Stimulated activated naive CD8-positive, alpha-beta T cell treated with anti-CD3 and anti-CD28 coated beads, Interleukin-15, Interleukin-2, amounts not matched to agents 100 U/mL and 50 U/mL, for 24 hours (primary cell): ENCODE measurements around the gene ASCC3.
A peak's percentile ranks its signal among the peaks of the same experiment; 100 is the strongest.

Source experiments
- ATAC-seq: fragments of 150-1000 bp; cut with Tn5 transposase; one replicate; pipeline ENCODE4 v1.10.0; 2021
- DNase-seq: peaks from one replicate; pipeline ENCODE4 v3.0.0; 2021

Gene ASCC3

DNA sequence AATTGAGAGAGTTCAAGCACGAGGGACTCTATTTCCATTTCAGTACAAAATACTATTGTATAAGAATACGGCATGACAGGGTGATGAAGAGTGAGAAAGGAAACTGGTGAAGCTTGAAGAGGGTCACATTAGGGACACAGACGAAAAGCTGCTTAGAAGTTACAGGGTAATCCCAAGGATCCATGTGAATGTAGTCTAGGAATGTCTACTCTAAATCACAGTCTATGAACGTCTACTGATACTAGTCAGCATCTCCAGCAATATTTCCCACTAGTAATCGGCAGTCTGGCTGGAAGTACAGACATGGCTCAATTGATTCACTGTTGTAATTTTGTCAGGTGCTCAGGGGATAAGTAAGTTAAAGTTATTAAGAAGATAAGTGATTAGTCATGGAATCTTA, 156.4 kb downstream of the ASCC3 start:
- DNase-seq (no peak), ATAC-seq (no peak)

DNA sequence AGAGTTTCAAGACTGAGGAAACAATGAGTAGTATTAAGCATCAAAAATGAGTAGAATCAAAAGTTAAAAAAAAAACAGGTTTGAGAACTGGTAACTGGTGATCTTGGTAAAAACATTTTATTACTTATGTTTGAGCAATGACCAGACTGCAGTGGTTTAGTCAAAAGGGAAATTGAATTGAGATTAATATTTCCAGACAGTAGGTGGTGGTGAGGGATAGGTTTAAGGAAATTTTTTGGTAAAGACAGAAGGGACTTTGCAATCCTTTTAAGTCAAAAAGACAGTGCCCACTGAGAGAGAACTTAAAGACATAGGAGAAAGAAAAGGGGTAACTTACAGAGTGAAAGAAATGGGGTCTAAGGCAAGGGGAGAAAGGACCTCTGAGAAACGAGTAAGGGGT, 156.9 kb downstream of the ASCC3 start:
- no peak for DNase-seq
- ATAC-seq, result no peak

DNA sequence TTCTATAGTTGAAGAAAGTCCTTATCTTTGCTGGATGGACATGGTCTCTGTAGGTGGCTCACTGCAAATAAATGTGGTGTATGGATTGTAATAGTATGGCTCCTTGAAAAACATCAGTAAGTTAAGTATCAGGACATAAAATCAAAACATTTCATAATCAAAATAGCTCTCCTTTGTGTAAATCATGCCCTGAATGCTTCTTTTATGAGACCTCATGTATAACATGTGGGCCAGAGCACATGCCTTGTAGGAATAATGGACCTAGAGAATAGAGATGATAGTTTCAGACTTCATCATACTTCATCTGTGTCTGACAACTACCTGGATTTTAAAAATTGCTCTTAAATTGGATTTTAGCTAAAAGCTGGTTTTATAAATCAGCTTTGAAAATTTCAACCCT, 159.9 kb downstream of the ASCC3 start:
- DNase-seq, result no peak
- no peak for ATAC-seq

- DNase-seq, result no peak
- no peak for ATAC-seq
These were observed 161.0 kb downstream of the ASCC3 start for GRCh38 chr6:100719883-100720682.

DNA sequence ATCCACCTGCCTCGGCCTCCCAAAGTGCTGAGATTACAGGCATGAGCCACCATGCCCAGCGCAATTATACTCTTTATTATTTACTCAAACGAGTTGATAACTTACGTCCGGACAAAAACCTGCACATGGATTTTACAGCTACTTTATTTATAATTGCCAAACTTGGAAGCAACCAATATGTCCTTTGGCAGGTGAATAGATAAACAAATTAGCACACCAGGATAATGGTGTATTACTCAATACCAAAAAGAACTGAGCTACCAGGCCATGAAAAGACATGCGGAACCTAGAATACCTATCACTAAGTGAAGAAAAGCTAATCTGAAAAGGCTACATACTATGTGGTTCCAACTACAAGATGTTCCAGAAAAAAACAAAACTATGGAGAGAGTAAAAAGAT, 168.1 kb downstream of the ASCC3 start:
- no peak for DNase-seq
- ATAC-seq, result no peak

DNA sequence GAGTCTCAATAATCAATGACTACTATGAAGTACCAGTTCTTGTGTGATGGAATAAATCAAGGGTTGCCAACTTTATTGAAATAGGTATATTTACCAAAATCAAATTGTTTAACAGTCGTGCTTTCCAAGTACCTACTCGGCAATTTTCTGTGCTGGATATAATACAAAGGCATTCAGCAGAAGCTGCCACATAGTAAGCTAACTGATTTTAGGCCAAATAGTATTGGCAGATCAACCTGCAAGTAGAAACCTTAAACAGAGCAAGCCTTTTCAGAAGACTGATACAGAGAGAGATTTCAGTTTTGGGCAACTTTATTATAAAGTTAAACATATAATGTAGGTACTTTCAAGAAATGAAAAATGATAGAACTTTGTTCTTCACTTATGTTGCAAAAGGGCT, 174.6 kb downstream of the ASCC3 start:
- no peak for DNase-seq
- ATAC-seq, result no peak

DNA sequence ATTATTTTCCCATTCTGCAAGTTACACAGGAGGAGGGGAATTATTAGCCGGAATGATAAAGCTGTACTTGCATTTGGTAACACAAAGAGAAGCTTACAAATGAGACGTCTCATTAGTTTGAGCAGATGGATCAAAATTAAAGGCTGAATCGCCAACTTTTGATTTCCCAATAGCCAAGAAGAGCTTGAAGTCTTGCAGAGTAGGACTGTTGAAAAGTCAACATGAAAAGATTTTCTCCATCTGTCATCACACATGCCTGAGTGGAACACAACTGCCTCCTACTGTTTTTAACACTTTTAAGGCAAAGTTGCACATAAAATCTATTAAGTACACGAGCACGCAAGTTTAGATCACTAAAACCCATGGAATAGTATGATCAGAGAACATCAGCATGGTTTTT, 176.2 kb downstream of the ASCC3 start:
- ATAC-seq, result no peak
- DNase-seq, result no peak

DNA sequence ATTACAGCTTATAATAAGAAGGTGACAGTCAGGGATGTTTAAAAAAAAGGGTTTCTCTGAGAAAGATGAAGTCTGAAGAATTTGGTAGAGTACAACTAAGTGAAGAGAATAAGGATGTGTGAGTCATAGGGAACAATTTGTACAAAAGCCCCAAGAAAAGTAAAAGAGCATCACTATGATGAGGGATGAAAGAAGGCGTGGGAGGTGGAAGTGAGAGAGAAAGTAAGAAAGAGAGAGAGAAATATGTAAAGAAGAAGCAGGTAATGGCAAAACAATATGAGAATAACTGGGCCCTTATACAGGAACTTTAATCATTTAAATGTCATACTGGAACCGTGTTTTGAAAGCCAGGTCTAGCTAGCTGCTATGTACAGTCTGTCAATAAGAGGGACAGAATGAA, 179.4 kb downstream of the ASCC3 start:
- DNase-seq (no peak), ATAC-seq (peak; percentile 43)

DNA sequence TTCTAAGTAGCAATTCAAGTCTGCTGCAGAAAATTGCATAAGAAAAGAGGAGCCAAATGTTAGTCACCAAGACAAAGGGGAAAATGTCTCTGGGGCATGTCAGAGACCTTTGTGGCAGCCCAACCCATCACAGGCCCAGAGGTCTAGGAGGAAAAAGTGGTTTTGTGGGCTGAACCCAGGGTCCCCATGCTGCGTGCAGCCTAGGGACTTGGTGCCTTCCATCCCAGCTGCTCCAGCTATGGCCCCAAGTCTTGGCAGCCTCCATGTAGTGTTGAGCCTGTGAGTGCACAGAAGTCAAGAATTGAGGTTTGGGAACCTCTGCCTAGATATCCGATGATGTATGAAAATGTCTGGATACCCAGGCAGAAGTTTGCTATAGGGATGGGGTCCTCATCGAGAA, 181.1 kb downstream of the ASCC3 start:
- no peak for ATAC-seq

DNA sequence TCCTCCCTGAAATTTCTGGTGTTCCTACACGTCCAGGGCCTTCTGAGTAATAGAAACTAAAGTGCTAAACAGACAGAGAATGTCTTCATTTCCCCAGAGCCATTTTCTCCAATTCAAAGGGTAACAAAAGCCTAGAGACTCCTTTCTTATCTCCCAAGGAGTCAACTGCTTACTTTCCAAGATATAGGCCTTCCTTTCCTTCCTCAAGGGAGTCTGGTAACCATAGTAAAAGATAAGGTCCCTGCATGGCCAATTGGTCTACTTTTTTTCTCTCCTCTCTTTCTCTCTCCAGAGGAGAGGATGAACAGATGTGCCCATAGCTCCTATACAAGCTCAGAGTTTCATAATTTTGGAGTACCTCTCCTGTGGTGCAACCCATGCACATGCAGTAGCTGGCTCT, 185.7 kb downstream of the ASCC3 start:
- DNase-seq (no peak), ATAC-seq (no peak)

More for the DNA sequence above, 181.1 kb downstream of the ASCC3 start:
- no peak for DNase-seq

DNA sequence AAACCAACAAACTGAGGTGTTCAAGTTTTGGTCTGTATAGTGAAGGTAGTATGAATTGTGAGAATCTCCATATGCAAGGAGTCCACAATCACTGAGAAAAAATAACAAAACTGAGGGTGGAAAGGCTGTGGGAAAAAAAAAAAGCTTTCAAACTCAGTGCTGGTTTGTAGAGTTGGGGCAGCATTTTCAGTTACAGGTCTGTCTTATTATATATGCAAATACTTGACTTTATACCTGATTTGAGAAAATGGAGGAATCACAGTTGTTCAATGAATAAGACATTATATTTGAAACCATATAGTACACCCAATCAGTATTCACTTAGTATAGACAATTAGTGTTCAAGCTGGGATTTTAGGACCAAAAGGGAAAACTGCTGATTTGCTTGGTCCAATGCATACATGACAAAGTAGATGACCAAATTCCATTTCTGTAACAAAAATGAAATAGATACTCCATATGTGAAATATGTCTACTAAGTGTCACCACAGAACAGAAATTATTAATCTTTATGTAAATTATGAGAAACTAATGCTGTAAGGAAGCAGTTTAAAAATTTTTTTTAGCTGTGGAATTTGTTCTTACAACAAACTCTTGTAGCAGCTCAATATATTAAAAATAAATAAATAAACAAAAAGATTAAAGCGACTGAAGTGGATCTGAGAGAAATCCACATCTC, 187.7 kb downstream of the ASCC3 start:
- no peak for ATAC-seq

GRCh38 chr6:100691972-100692371, 189.2 kb downstream of the ASCC3 start:
- ATAC-seq, result no peak
- no peak for DNase-seq

More for the DNA sequence above, 187.7 kb downstream of the ASCC3 start:
- DNase-seq, result no peak

DNA sequence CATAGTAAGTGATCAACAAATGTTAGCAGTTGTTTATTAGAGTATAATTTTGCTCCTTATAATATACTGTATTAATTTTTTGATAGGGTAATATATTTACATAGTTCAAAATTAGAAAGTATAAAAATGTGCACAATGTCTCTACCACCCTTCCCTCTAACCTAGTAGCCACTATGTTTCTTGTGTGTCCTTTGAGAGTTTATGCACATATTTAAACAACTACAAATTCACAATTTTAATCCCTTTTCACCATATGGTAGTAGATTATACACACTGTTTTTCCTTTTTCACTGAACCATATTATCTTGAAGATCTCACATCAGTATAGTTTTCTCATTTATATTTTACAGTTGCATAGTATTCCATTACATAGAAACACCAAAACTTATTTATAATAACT, 194.9 kb downstream of the ASCC3 start:
- ATAC-seq (no peak), DNase-seq (no peak)

DNA sequence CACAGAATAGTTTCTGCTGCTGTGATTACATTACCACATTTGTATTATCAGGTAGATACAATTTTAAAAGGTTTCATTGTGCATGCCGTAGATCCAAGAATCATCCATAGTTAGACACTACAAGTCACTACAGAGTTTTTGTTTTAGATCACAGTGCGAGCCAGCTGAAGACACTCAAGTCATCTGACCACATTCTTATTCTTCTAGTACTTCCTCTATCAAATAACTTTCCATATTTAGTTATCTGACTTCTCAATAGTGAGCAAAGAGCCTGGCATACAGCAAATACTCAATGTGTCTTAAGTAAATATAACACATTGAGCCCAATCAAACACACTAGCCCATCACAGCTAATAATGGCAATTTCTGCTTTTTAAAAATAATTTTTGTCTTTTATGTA, 195.4 kb downstream of the ASCC3 start:
- no peak for DNase-seq
- ATAC-seq, result no peak

GRCh38 chr6:100680163-100680562, 201.0 kb downstream of the ASCC3 start:
- no peak for DNase-seq
- no peak for ATAC-seq

GRCh38 chr6:100678027-100678426, 203.1 kb downstream of the ASCC3 start:
- no peak for DNase-seq
- ATAC-seq, result no peak

DNA sequence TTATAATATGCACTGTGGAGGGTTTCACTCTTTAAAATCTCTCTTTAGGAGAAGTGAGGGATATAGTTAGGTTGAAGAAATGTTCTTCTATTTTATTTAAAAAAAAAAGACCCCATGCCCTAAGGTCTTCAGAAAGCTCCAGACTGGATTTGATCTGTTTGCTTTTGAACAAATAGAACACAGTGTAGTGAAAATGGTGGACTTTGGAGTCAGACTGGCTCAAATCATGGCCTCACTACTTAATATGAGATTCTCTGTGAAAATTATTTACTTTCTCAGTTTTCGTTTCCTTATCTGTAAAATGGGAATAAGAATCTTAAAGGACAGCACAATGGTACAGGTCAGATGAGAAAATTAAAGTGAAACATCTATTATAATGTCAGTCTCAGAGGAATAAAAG, 203.9 kb downstream of the ASCC3 start:
- ATAC-seq (no peak), DNase-seq (no peak)

DNA sequence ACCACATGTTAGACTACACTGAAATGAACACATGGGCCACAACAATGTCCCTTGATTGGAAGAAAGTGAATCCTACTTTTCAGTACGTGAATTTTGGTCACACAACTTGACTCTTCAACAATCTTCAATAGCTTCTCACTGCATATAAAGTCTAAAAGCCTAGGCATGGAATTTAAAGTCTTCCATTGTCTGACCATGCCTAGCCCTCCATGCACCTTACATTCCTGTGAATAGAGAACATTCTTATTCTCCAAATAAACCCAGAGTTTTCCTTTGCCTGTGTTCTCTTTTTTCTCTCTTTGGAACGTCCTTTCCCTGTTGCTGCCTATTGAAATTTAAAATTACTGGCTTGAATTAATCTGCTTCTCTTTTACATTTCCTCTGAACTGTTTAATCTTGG, 207.5 kb downstream of the ASCC3 start:
- no peak for DNase-seq
- ATAC-seq, result no peak

GRCh38 chr6:100671740-100672139, 209.4 kb downstream of the ASCC3 start:
- DNase-seq (no peak), ATAC-seq (no peak)

DNA sequence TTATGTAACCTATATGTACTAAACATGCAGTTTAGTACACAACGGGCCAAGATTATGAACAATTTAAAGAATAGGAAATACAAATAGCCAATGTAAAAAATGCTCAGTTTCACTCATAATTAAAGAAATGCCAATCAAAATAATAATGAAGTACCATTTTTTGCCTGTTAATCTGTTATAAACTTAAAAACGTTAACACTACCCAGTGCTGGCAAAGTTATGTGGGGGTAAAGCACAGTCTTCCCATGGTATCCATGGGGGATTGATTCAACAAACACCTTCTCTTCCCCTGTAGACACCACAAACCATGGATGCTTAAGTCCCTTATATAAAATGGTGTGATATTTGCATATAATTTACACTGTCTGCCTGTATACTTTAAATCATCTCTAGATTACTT, 211.1 kb downstream of the ASCC3 start:
- ATAC-seq, result no peak
- DNase-seq, result no peak

- peak; percentile 3 for DNase-seq
- ATAC-seq, result peak; percentile 43
These were observed 216.1 kb downstream of the ASCC3 start for GRCh38 chr6:100665041-100665380.

GRCh38 chr6:100664274-100665040, 216.7 kb downstream of the ASCC3 start:
- no peak for DNase-seq
- no peak for ATAC-seq

- ATAC-seq (no peak), DNase-seq (no peak)
These were observed 217.8 kb downstream of the ASCC3 start for GRCh38 chr6:100663219-100663863.
